GM12865 (cell line): ENCODE results near the gene TEAD3.

ENCODE experiments used
- DNase-seq: peaks from one replicate; pipeline ENCODE4 v3.0.0; 2010; ENCODE audit warnings: low read depth
- H3K4me3 ChIP-seq: 2 replicates; pipeline ENCODE4 v1.5.1; 2011; ENCODE audit warnings: mild to moderate bottlenecking, low read depth, low read length, control low read depth
- TF ChIP-seq, protein P1 (sequence below): IDR thresholded peaks from 2 replicates; pipeline ENCODE4 v1.5.1; 2011; ENCODE audit warnings: low read length, control low read depth, low read depth, inconsistent platforms; ENCODE audit not compliant: insufficient read depth; ENCODE audit errors: missing control alignments

TEAD3 gene

DNA sequence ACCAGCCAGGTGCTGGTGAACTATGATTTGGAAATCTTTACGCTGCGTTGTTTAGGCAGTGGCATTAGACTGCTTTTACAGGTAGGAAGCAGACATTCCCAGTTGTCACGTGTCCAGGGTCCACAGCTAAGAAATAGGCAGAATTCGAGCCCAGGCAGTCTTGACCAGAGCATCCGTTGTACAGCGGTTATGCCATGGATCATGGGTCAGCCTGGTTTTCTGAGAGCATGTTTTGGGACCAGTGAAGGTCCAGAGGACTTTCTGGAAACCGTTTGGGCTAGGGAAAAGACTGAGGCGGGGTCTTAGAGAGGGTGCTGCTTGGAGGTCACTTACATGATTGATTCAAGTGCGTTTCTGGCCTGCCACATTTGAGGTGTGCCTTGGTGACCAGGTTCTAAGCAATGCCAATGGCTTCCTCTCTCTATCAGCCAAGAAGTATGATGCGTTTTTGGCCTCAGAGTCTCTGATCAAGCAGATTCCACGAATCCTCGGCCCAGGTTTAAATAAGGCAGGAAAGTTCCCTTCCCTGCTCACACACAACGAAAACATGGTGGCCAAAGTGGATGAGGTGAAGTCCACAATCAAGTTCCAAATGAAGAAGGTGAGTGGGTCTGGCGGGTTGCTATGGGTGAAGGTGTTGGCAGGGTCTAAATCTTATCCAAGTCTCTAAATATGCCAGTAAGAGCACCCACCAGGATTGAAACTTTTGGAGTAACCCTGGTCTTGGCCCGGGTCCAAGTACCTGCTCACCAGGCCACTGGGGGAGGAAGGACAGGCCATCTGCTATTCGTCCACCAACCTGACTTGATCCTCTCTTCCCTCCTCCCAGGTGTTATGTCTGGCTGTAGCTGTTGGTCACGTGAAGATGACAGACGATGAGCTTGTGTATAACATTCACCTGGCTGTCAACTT is 26.9 kb downstream of the TEAD3 start:
- TF ChIP-seq, protein P1, sequence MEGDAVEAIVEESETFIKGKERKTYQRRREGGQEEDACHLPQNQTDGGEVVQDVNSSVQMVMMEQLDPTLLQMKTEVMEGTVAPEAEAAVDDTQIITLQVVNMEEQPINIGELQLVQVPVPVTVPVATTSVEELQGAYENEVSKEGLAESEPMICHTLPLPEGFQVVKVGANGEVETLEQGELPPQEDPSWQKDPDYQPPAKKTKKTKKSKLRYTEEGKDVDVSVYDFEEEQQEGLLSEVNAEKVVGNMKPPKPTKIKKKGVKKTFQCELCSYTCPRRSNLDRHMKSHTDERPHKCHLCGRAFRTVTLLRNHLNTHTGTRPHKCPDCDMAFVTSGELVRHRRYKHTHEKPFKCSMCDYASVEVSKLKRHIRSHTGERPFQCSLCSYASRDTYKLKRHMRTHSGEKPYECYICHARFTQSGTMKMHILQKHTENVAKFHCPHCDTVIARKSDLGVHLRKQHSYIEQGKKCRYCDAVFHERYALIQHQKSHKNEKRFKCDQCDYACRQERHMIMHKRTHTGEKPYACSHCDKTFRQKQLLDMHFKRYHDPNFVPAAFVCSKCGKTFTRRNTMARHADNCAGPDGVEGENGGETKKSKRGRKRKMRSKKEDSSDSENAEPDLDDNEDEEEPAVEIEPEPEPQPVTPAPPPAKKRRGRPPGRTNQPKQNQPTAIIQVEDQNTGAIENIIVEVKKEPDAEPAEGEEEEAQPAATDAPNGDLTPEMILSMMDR = no peak
- H3K4me3 ChIP-seq = peak overlapping the region; percentile 89
- DNase-seq = peak; percentile 48

DNA sequence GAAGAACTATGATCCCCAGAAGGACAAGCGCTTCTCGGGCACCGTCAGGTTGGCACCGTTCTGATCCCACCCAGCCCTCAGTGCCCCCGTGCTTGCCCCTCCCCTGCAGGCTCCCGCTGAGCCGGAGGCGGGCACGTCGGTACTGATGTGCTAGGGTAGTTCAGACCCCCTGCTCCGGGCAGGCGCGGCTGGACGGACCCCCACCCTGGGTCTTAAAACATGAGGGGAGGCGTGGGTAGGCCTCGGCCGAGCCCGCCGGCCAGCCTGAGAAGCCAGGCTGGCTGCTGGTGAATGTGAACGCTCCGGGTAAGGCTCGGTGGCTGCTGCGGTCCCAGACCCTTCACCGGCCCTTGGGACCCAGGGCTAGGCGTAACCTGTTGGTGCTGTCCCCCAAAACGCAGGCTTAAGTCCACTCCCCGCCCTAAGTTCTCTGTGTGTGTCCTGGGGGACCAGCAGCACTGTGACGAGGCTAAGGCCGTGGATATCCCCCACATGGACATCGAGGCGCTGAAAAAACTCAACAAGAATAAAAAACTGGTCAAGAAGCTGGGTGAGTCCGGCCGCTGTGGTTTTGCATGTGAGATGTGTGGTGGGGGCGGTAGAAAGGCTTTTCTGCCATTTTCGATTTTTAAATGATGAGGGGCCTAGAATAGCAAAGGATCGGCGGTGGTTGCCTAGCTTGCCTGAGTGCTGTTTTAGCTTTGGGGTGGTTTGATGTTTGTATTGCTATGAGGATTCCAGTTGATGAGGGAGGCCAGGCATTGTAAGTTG is 27.7 kb downstream of the TEAD3 start:
- TF ChIP-seq, protein P1 = no peak
- DNase-seq = peak; percentile 39
- H3K4me3 ChIP-seq = peak overlapping the region; percentile 89

DNA sequence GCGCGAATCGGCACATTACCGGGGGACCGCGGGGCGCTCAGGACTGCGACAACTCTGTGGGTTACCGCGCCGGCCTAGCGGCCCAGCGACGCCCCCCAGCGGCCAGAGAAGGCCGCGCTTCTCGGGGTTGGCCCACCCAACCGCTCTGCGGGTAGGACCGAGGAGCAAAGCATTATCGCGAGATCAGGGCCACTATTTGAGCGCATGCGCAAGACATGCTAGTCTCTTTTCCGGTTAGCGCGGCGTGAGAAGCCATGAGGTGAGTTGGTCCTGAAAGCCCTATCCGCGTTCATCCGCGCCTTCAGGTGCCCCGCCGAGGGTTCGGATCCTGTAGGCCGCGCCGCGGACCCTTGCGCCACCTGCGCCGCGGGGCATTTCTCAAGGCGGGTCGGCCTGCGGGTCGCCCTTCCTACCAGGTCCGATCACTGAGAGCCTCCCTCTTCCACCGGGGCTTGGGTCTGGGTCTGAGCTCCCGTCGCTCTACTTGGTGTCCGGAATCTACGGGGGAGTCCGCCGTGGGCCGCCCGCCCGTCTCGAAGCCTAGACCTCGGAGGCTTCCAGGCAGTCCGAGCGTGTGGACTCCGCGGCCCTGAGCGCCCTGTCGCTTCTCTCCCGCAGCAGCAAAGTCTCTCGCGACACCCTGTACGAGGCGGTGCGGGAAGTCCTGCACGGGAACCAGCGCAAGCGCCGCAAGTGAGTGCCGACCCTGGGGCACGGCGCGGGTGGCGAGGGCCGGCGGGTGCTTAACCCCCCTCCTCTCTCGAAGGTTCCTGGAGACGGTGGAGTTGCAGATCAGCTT is 28.5 kb downstream of the TEAD3 start, which contains the start of gene RPL10A:
TSS of gene RPL10A (plus strand) at position 221 of the 799 bp plus-strand sequence. CDS start at position 255, 34 bp downstream.
- DNase-seq = peak; percentile 99
- TF ChIP-seq, protein P1 = peak; percentile 98
- H3K4me3 ChIP-seq = peak within 1 kb of the TSS; percentile 89

DNA sequence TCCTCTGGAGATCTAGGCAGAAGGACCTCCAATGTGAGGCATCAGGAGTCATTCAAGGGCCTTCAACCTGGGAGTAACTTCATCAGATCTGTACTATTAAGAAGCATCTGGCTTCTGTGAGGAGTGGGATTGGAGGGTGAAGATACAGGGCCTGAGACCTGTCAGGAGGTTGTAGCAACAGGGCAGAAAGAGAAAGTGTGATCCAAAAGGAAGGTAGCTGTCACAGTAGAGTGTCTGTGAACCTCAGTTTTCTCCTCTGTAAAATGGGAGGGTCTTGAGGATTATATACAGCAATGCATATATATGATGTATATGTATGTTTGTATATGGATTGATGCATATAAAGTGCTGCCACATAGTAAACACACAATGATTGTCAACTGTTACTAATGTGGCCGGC is 31.2 kb downstream of the TEAD3 start:
- no peak overlapping the region for H3K4me3 ChIP-seq
- TF ChIP-seq, protein P1 = no peak
- no peak for DNase-seq

DNA sequence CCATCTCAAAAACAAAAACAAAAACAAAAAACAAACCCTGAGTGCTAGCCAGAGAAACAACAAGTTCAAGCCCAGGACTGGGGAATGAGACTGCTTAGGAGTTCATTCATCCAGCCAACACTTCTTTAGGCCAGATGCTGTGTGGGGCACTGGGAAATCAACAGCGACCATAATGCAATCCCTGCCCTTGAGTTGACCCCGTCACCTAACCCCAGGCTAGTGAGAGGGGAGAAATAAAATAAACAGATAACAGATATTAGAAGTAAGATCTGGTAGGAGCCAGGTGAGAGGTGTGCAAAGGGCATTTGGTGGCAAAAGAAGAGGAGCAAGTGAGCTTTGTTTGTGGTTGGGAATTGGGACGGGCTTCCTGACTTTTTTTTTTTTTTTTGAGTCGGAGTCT is 33.6 kb downstream of the TEAD3 start:
- no peak overlapping the region for H3K4me3 ChIP-seq
- no peak for DNase-seq
- TF ChIP-seq, protein P1 = no peak

DNA sequence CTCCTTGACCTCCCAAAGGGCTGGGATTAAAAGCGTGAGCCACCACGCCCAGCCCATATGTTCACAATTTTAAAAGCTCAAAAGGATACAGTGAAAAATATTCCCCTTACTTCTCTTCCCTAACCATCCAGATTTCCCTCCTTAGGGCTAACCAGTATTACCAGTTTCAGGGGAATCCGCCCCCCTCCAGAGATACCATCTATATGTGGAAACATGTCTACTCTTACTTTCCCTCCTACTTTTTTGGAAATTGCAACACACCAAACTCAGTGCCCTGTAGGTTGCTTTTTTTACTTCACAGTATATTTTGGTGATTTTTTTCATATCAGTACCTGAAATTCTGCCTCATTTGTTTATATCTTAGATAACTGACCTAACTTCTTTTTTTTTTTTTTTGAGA is 35.6 kb downstream of the TEAD3 start:
- no peak overlapping the region for H3K4me3 ChIP-seq
- TF ChIP-seq, protein P1 = no peak
- no peak for DNase-seq
